Stimulated activated CD8-positive, alpha-beta memory T cell treated with anti-CD3 and anti-CD28 coated beads, Interleukin-4, amount 100 ng/mL, for 1 hour (primary cell): ENCODE data around the gene CFAP119.
"Not testable (repeated sequence)": the region's sequence is repeated elsewhere in the genome, so short reads cannot be mapped to it uniquely, and the experiment has no call there.

Experiments
- DNase-seq, 2 donors: peaks; one replicate each; pipeline ENCODE4 v3.0.0-alpha.2; 2020; ENCODE audit warnings: low read depth in 2 of 2, low spot score in 1 of 2

Gene CFAP119

DNA sequence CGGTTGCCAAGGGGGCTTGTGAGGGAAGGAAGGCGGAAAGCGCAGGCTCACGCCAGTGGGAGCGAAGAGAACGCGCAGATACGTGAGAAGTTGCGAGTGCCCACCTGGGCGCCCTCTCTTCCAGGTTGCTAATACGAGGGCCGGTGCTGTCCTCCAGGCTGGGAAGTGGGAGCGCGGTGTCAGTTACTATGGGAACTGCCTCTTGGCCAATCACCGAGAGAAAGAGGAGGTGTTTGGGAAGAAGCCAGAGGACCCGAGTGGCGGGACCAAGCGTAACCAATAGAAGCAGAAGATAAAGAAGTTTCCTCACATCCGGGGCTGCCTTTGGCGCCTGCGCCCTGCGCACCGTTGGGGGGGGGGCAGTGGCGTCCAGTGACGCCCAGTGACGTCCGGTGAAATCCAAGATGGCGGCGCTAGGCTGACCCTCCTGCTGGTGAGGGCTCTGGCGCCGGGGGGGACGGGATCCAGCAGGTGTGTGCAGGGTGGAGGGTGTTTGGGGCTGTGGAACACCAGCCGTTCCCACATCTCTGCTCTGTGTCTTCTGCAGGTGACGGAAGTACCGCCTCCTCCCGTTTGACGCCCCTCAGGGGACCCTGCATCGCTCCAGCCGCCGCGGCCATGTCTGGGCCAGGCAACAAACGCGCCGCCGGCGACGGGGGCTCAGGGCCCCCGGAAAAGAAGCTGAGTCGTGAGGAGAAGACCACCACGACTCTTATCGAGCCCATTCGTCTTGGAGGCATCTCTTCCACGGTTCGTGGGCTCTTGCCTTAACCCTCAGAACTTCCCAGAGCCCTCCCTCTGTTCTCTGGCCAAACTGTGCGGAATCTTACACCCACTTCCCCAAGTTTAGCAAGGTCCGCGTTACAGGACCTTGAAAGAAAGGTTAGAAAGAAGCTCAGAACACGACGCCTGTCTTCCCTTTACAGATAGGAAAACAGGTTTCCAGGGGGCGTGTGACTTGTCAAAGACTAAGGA lies at the start of gene CFAP119, which contains the start of gene RNF40:
Gene CFAP119 (minus strand): TSS at position 135 of the 975 bp plus-strand sequence. CDS start 314 bp downstream, outside the sequence.
Gene RNF40 (plus strand): TSS at position 395 of the 975 bp plus-strand sequence. CDS start 224 bp downstream, at position 619.
- DNase-seq = peak; percentile 78 to 82

DNA sequence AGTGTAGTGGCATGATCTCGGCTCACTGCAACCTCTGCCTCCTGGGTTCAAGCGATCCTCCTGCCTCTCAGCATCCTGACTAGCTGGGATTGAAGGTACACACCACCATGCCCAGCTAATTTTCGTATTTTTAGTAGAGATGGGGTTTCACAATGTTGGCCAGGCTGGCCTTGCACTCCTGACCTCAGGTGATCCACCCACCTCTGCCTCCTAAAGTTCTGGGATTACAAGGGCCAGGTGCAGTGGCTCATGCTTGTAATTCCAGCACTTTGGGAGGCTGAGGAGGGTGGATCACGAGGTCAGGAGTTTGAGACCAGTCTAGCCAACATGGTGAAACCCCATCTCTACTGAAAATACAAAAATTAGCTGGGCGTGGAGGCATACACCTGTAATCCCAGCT lies 47.8 kb upstream of the CFAP119 start:
- DNase-seq = not testable (repeated sequence)

DNA sequence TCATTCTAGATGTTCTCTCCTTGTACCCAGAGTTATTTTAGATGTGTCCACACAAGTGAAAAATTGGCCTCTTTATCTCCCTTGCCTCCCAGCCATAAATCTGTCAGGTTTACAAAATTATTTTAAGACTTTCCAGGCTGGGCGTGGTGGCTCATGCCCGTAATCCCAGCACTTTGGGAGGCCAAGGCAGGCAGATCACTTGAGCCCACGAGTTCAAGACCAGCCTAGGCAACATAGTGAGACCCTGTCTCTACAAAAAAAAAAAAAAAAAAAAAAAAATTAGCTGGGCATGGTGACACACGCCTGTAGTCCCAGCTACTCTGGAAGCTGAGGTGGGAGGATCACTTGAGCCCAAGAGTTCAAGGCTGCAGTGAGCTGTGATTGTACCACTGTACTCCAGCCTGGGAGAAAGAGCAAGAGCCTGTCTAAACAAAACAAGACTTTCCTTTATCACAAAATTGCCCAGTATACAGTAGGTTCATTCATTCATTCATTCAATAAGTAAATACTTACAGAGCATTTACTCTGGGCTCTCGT lies 47.1 kb upstream of the CFAP119 start:
- not testable (repeated sequence) for DNase-seq

DNA sequence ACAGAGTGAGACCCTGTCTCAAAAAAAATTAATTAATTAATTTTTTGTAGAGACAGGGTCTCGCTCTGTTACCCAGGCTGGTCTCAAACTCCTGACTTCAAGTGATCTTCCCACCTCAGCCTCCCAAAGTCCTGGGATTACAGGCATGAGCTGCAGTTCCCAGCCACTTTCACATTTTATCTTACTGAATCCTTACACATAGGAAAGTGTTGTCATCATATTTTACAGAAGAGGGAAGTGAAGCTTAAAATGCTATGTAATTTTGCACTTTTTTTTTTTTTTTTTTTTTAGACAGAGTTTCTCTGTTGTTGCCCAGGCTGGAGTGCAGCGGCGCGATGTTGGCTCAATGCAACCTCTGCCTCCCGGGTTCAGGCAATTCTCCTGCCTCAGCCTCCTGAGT lies 46.3 kb upstream of the CFAP119 start:
- no peak for DNase-seq

DNA sequence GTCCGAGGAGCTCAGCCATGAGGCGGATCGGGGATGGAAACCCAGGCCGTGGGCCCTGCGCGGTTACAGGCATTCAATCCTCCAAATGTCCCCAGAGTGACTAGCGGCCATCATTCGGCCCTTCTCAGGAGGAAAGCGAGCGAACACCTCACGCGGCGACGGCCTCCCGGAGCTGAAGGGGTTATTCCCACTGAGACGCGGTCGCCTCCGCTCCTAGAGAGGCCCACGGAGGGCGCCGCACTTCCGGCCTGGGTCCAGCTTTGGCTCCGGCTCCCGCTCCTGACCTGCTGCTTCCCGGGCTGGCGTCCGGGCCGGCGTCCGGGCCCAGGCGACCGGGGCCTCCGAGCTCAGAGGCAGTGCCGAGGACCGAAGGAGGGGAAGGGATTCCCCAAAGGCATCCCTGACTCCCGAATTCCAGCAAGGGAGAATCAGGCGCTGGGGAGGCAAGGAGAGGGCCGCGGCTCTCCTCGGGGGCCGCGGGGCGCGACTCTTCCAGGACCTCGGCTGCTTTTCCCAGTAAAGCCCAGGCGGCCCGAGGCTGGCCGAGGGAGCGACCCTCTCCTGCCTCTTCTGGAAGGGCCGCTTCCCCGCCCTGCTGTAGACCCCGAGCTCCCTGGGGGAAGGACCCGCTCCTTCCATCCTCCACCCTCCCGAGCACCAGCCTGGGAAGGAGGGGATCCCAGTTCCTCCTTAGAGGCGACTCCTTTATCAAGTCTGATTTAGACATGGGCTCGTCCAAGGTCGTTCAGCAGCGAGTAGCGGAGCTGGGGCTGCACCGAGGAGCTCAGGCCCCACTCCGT lies 43.7 kb upstream of the CFAP119 start:
- DNase-seq = peak; percentile 21 to 35

DNA sequence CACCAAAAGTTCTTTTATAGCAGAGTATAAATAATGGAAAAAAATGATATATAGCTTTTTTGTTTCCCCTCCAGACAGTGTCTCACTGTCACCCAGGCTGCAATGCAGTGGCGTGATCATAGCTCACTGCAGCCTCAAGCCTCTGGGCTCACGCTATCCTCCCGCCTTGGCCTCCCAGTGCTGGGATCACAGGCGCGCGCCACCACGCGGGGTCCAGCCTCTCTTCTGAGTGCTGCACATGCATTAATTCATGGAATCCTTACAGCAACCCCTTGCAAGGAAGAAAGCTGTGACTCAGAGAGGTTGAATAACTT lies 43.2 kb upstream of the CFAP119 start:
- no peak for DNase-seq

DNA sequence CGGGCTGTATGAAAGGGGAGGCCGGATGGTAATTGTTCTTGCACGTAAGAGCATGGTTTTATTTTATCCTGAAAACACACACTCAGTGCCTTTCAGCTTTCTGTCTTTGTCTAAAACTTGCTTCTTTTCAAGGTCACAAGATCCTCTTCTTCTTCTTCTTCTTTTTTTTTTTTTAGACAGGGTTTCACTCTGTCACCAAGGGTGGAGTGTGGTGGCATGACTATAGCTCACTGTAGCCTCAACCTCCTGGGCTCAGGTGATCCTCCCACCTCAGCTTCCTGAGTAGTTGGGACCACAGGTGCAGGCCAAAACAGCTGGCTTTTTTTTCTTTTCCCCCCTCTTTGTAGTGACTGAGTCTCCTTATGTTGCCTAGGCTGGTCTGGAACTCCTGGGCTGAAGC lies 41.1 kb upstream of the CFAP119 start:
- no peak for DNase-seq

DNA sequence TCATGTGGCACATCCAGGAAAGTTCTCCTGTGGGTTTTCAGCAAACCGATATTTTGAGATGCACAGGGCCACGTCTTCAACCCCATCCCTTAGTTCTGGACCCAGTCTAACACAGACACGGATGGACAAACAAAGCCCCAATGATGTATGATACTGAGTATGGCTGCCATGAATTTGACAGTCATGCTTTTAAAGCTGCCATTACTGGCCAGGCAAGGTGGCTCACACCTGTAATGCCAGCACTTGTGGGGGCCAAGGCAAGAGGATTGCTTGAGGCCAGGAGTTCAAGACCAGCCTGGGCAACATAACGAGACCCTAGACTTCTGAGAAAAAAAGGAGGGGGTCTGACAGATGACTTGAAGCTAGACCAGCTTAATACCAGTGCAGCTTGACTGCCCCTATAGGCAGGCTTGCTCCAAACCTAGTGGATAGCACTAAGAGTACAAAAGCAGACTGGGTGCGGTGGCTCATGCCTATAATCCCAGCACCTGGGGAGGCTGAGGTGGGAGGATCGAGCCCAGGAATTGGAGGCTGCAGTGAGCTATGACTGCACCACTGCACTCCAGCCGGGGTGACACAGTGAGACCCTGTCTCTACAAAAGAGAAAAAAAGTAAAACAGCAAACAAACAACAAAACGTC lies 35.9 kb upstream of the CFAP119 start:
- DNase-seq = no peak

DNA sequence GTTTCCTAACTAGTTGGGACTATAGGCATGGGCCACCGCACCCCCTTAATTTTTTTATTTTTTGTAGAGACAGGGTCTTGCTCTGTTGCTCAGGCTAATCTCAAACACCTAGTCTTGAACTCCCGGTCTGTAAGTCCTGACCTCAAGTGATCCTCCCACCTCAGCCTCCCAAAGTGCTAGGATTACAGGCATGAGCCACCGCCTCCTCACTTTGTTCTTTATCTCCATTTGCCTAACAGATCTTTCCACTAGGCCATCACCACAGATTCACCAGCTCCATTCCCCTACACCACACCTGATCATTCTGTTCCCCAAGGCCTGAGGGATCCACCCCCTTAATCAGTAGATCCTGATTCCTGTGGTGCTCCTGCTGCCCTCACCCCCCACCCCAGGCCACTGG lies 32.8 kb upstream of the CFAP119 start:
- DNase-seq = no peak

DNA sequence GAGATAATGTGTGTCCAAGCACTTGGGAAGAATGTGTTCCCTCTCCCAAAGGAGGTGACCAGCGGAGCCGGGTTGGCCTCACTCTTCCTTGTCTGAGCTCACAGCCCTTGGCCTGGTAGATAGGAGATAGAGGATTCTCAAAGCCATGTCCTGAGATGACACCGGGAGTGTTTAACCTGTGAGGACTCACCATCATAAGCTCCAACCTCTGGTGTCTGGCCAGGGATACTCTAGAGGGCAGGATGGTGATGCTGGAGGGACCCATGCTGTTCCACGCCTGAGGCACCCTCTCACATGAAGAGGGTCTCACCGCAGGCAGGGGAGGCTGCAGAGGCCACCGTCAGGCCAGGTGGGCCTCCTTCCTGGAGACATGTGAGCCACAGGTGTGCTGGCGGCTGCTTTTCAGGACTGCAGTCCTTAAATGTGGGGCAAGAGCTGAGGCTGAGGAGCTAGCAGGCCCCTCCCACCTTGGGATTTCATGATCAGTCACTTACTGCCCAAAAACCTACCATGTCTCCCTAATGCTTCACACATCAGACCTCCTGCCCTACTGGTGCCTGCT lies 31.7 kb upstream of the CFAP119 start:
- no peak for DNase-seq

DNA sequence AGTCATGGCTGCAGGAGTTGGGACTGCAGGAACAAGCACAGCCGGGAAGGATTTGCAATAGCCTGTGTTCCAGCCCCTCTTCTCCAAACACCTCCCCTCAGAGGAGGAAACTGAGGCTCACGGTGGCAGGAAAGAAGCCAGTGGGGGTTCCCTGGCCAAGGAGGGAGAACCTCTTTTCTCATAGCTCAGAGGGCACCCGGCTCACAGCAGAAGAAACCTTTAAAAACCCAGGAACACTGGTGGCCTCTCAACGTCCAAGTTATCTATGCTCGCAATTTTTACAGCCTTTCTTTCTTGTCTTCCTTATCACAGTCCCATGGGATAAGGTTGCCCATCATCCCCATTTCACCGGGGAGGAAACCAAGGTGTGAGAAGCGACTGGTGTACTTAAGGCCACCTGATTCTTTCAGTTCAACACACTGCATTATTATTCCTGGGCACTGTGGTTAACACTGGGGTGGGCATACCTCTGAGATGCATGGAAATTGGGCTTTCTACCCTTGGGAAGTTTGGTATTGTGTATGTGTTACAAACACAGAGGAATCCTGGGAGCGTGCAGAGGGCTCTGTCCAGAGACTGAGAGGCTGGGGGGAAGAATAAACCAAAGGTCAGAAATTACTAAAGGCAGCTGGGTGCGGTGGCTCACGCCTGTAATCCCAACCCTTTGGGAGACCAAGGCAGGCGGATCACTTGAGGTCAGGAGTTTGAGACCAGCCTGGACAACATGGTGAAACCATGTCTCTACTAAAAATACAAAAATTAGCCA lies 25.9 kb upstream of the CFAP119 start:
- DNase-seq = no peak

DNA sequence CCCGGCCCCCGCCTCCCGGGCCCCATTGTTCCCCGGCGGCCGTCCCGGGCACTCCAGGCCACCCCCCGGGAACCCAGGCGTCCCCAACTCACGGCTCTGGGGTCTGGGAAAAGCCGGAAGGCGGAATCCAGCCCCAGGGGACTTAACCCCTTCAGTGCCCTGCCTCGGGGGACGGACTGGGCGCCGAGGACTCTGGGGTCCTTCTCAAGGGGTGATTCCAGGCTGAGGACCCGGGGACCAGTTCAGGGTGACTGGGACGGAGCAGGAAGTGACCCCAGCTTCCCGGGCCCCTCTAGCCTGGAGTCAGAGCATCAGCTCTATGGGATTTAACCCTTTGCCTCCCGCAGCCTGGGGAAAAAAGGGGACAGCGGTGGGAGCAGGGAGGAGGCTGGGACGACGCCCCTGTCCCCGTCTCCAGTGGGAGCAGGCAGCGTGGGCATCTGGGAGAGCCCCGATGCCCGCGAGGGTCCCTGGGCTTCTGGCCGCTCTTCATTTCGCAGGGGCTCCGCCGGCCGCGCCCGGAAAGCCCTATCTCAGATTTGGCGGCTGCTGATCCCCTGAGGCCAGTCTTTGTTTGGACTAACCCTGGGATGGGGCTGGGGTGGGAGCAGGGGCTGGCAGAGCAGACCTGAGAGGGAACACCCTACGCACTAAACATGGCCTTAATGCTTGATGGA lies 25.2 kb upstream of the CFAP119 start, which contains the start of gene ZNF629:
Gene ZNF629 (minus strand): TSS at position 270 of the 677 bp plus-strand sequence. CDS start 2,723 bp downstream, outside the sequence.
- DNase-seq = no peak

DNA sequence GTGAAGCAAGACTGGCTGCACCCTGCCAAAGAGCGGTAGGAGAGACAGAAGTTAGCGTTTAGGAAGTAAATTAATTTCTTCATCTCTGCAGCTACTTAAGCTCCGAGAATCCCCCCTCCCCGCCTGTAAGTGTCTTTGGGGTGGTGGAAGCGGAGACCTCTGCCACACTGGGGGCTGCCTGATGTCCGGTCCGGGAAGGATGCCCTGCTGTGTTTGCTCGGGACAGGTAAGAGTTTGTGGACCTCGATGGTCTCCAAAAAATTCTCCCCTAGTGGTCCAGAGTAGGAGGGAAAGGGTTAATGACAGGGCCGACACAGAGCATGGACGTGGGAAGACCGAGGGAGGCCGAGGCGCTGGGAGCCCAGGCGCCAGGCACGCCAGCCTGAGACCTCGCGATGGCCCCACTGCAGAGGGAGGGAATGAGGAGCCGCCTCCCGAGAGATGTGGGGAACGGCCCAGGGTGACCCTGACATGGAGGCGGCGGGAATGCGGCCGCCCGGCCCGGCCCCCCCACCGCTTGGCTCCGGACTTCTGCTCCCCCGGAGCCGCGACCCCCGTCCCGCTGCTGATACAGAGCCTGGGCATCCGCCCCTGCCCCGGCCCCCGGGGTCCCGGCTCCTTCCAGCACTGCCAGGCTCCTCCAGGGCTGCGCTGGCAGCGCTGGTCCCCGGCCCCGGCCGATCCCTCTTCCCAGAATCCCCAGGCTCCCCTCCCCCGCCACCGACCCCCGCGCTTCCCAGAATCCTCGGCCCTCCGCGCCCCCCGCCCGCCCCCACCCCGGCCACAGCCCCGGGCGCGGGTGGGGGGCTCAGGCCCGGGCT lies 24.5 kb upstream of the CFAP119 start:
- DNase-seq = no peak

DNA sequence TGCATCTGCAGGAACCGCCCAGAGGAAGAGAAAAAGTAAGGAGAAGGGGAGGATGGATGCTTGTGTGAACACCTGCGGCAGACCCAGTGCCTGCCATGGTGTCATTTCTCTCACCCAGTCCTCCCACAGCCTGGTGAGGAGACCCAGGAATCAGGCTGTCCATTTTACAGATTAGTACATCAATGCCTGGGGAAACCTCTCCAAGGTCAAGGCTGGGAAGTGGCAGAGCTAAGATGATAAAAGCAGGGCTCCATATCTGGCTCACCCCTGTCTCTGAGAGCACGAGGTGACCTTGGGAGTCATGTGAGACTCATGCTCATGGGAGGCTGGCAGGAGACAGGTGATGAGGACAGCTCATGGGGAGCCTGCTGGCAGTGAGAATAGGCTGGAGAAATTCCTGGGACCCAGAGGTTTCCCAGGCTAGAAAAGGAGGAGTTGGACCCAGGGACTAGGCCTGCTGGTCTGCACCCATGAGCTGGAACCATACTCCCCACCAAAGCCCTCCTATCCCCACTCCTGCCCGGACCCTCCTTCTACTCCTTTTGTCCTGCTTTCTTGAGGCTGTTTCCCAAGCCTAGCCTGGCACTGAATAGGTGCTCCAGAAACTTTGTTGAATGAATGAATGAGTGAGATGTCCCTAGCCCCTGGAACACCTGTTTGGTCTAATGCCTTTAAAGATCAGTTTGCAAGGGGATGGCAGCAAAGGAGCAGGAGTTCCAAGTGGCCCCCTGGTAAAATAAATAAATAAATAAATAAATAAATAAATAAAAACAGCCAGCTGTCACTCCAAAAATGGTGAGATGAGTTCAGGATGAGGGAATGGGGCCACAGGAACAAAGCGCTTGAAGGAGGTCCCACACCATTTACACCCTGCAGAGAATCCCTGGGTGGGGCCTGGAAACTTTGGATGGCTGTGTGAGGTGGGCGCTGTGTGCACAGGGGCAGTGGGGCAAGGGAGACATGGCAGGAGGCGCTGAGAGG lies 23.6 kb upstream of the CFAP119 start:
- DNase-seq = no peak

DNA sequence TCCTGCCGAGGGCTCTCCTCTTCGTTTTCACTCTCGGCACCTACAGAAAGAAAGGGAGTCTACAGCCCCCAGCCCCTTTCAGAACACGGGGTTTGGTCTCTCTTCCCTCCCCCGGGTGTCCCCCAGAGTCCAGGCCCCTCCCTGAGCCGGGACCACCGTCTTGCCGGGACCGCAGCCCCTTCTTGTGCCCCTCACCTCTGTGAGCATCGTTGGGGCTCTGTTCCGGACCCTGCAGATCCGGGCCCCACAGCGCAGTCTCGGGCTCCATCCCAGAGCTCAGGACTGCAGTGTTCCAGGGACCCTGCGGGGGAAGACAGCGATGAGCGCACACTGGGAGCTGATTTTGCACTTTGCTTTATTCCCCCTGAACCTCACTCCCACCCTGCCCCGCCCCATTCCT lies 22.4 kb upstream of the CFAP119 start:
- no peak for DNase-seq

DNA sequence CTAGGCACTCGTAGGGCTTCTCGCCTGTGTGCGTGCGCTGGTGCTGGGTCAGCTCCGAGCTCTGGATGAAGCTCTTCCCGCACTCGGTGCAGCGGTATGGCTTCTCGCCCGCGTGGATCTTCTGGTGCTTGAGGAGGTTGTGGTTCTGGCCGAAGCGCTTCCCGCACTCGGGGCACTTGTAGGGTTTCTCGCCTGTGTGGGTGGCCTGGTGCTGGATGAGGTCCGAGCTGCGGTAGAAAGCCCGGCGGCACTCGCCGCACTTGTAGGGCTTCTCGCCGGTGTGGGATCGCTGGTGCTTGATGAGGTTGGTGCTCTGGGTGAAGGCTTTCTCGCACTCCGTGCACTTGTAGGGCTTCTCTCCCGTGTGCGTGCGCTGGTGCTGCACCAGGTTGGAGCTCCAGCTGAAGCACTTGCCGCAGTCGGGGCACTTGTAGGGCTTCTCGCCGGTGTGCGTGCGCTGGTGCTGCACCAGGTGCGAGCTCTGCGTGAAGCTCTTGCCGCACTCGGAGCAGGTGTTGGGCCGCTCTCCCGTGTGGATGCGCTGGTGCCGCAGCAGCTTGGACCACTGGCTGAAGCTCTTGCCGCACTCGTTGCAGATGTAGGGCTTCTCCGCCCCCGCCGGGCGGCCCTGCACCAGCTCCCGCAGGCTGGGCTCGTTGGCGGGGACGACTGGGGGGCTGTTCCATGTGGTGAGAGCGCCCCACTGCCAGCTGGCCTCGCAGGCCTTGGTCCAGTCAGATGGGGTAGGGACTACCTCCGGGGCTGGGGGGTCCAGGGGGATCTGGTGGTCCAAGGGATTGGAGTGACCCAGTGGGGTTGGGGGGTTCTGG lies 21.6 kb upstream of the CFAP119 start:
- DNase-seq = no peak
